Heart left ventricle (tissue), 13 donors: Measurements from ENCODE around the gene SPTBN1.

Source experiments
- POLR2A ChIP-seq, 2 donors: fragments of 450-650 bp; IDR thresholded peaks; one replicate each; pipeline ENCODE4 v1.6.1; 2017; ENCODE audit warnings: antibody characterized with exemption in 2 of 2, mild to moderate bottlenecking in 2 of 2, moderate library complexity in 2 of 2
- TF ChIP-seq, protein P1 (sequence below), 12 donors: fragments of 200-600 bp; sonication (generic) in 4 of 12; IDR thresholded peaks; one replicate each; pipeline versions ENCODE4 v1.5.0 to v1.8.0; 2018 to 2022; ENCODE audit warnings: antibody characterized with exemption in 12 of 12, mild to moderate bottlenecking in 5 of 12
- donor health status: ischemic (EF 13 %, LVEDD 7.1; RV severe dilation, severe dysfunction).
- donor health status: DM: no; HTN: yes; CAD: no.
- donor health status: DM: no; HTN: no; CAD: no.
- donor health status: ischemic (EF 25% LVEDD 6.9; RV normal size, moderate dysfunction).
- donor health status: ischemic (EF 25% LVEDD 5.7; RV mildly dilated, moderate dysfunction).
- donor health status: ischemic (EF 35%, LVEDD 5.7; RV mildly dilated, moderate dysfunction).
- donor health status: nonischemic (EF 11% LVEDD 7.7; RV severe dilation, severe dysfunction).
- donor health status: DM: yes; HTN: yes; CAD: no.
- donor health status: PGD.
- donor health status: ischemic (EF 29% LVEDD 5.4; RV normal size, mild dysfunction).
- donor health status: nonischemic (EF 23%, LVEDD 6.1; RV moderate dilation, normal function).

DNA sequence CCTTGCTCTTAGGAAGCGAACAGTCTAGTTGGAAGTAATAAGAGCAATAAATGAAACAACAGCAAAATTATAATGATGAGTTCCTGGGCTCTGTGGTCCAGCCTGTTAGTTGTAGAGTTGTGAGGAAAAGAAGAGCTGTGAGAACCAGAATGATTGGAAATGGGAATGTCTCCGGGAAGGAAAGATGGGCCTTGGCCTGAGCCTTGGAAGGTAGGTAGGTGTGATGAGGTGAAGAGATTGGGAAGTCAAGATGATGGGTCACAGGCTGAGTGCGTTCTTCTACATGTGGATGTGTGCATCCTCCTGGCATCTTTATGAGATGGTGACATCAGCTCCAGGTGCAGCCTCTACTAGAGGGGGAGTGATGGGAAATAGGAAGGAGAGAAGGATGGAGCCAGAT lies 152.1 kb downstream of the SPTBN1 start:
- TF ChIP-seq, protein P1, sequence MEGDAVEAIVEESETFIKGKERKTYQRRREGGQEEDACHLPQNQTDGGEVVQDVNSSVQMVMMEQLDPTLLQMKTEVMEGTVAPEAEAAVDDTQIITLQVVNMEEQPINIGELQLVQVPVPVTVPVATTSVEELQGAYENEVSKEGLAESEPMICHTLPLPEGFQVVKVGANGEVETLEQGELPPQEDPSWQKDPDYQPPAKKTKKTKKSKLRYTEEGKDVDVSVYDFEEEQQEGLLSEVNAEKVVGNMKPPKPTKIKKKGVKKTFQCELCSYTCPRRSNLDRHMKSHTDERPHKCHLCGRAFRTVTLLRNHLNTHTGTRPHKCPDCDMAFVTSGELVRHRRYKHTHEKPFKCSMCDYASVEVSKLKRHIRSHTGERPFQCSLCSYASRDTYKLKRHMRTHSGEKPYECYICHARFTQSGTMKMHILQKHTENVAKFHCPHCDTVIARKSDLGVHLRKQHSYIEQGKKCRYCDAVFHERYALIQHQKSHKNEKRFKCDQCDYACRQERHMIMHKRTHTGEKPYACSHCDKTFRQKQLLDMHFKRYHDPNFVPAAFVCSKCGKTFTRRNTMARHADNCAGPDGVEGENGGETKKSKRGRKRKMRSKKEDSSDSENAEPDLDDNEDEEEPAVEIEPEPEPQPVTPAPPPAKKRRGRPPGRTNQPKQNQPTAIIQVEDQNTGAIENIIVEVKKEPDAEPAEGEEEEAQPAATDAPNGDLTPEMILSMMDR (IDR thresholded peaks at IDR 0.05): no peak
- no peak for TF ChIP-seq POLR2A (IDR thresholded peaks at IDR 0.05)
